ENCODE measurements around the gene ITPR3. TPM values are rescaled to one million over a fixed set of nuclear protein-coding genes. Genes with fewer than 3 reads are reported as not detected.

ITPR3 gene
- total and polyA plus RNA-seq, 4 donors: 0.49 to 2.8 (median 0.71) TPM

- no peak overlapping the region for H3K27ac ChIP-seq (ENCODE audit: low read depth in 1 of 2, low read length in 2 of 2)
- no peaks in the 10 kb centered on the region for H3K27me3 ChIP-seq (ENCODE audit: control insufficient read depth in 4 of 4, insufficient read depth in 4 of 4, low read length in 3 of 4)
- no peaks in the 10 kb centered on the region for H3K4me1 ChIP-seq (ENCODE audit: control insufficient read depth in 4 of 4, insufficient read depth in 4 of 4, low read length in 3 of 4)
- H3K9ac ChIP-seq (ENCODE audit: low read depth in 1 of 2, low read length in 2 of 2): no peak overlapping the region
- TF ChIP-seq GABPA (IDR thresholded peaks at IDR 0.05 in 1 of 2, conservative IDR thresholded peaks at IDR 0.05 in 1 of 2) (no peak), ATF3 (IDR thresholded peaks at IDR 0.05) (no peak), RXRA (IDR thresholded peaks at IDR 0.05) (no peak), FOXA2 (IDR thresholded peaks at IDR 0.05) (no peak), JUND (IDR thresholded peaks at IDR 0.05) (no peak), TAF1 (conservative IDR thresholded peaks at IDR 0.05) (no peak)
- DNase-seq (ENCODE audit: low spot score): no peak
- no peak overlapping the region for H3K4me3 ChIP-seq (ENCODE audit: low read depth in 1 of 3, low read length in 3 of 3)
- WGBS: 88% methylated on average over 21 of the region's 21 CpGs
- H3K9me3 ChIP-seq (ENCODE audit: control insufficient read depth in 4 of 4, low read length in 3 of 4): no peaks in the 10 kb centered on the region
- H3K36me3 ChIP-seq (ENCODE audit: control insufficient read depth in 4 of 4, insufficient read depth in 3 of 4, low read depth in 1 of 4, low read length in 3 of 4): no peaks in the 10 kb centered on the region
Measured at GRCh38 chr6:33670086-33670660, 49.1 kb downstream of the ITPR3 start.

GRCh38 chr6:33670971-33671743, 50.0 kb downstream of the ITPR3 start:
- no peaks in the 10 kb centered on the region for H3K4me1 ChIP-seq (ENCODE audit: control insufficient read depth in 4 of 4, insufficient read depth in 4 of 4, low read length in 3 of 4)
- no peak overlapping the region for H3K27ac ChIP-seq (ENCODE audit: low read depth in 1 of 2, low read length in 2 of 2)
- no peak overlapping the region for H3K4me3 ChIP-seq (ENCODE audit: low read depth in 1 of 3, low read length in 3 of 3)
- TF ChIP-seq FOXA1 (IDR thresholded peaks at IDR 0.05): no peak
- no peak for TF ChIP-seq GABPA (IDR thresholded peaks at IDR 0.05 in 1 of 2, conservative IDR thresholded peaks at IDR 0.05 in 1 of 2)
- TF ChIP-seq JUND (IDR thresholded peaks at IDR 0.05): no peak
- 63% methylated on average over 30 of the region's 30 CpGs for WGBS
- H3K9me3 ChIP-seq (ENCODE audit: control insufficient read depth in 4 of 4, low read length in 3 of 4): no peaks in the 10 kb centered on the region
- H3K27me3 ChIP-seq (ENCODE audit: control insufficient read depth in 4 of 4, insufficient read depth in 4 of 4, low read length in 3 of 4): no peaks in the 10 kb centered on the region
- no peaks in the 10 kb centered on the region for H3K36me3 ChIP-seq (ENCODE audit: control insufficient read depth in 4 of 4, insufficient read depth in 3 of 4, low read depth in 1 of 4, low read length in 3 of 4)
- no peak overlapping the region for H3K9ac ChIP-seq (ENCODE audit: low read depth in 1 of 2, low read length in 2 of 2)
- no peak for DNase-seq (ENCODE audit: low spot score)

GRCh38 chr6:33671744-33672072, 50.6 kb downstream of the ITPR3 start:
- Histone ChIP-seq H3K27me3 (ENCODE audit: control insufficient read depth in 4 of 4, insufficient read depth in 4 of 4, low read length in 3 of 4) (no peaks in the 10 kb centered on the region), H3K4me3 (ENCODE audit: low read depth in 1 of 3, low read length in 3 of 3) (no peak overlapping the region), H3K4me1 (ENCODE audit: control insufficient read depth in 4 of 4, insufficient read depth in 4 of 4, low read length in 3 of 4) (no peaks in the 10 kb centered on the region), H3K9ac (ENCODE audit: low read depth in 1 of 2, low read length in 2 of 2) (no peak overlapping the region), H3K9me3 (ENCODE audit: control insufficient read depth in 4 of 4, low read length in 3 of 4) (no peaks in the 10 kb centered on the region), H3K36me3 (ENCODE audit: control insufficient read depth in 4 of 4, insufficient read depth in 3 of 4, low read depth in 1 of 4, low read length in 3 of 4) (no peaks in the 10 kb centered on the region), H3K27ac (ENCODE audit: low read depth in 1 of 2, low read length in 2 of 2) (no peak overlapping the region)
- no peak for TF ChIP-seq TAF1 (conservative IDR thresholded peaks at IDR 0.05)
- TF ChIP-seq RAD21 (IDR thresholded peaks at IDR 0.05): no peak
- no peak for TF ChIP-seq HNF4G (IDR thresholded peaks at IDR 0.05)
- TF ChIP-seq FOXA2 (IDR thresholded peaks at IDR 0.05): no peak
- TF ChIP-seq JUND (IDR thresholded peaks at IDR 0.05): no peak
- no peak for TF ChIP-seq FOXA1 (IDR thresholded peaks at IDR 0.05)
- no peak for DNase-seq (ENCODE audit: low spot score)
- WGBS: 95% methylated on average over 3 of the region's 3 CpGs

GRCh38 chr6:33672808-33673207, 51.7 kb downstream of the ITPR3 start:
- Histone ChIP-seq H3K4me3 (ENCODE audit: low read depth in 1 of 3, low read length in 3 of 3) (no peak overlapping the region), H3K9me3 (ENCODE audit: control insufficient read depth in 4 of 4, low read length in 3 of 4) (no peaks in the 10 kb centered on the region), H3K4me1 (ENCODE audit: control insufficient read depth in 4 of 4, insufficient read depth in 4 of 4, low read length in 3 of 4) (no peaks in the 10 kb centered on the region), H3K27ac (ENCODE audit: low read depth in 1 of 2, low read length in 2 of 2) (no peak overlapping the region), H3K27me3 (ENCODE audit: control insufficient read depth in 4 of 4, insufficient read depth in 4 of 4, low read length in 3 of 4) (no peaks in the 10 kb centered on the region), H3K36me3 (ENCODE audit: control insufficient read depth in 4 of 4, insufficient read depth in 3 of 4, low read depth in 1 of 4, low read length in 3 of 4) (no peaks in the 10 kb centered on the region), H3K9ac (ENCODE audit: low read depth in 1 of 2, low read length in 2 of 2) (no peak overlapping the region)
- WGBS: 37% methylated on average over 5 of the region's 5 CpGs
- peak; percentile 46 for DNase-seq (ENCODE audit: low spot score)
- no peak for TF ChIP-seq YY1 (IDR thresholded peaks at IDR 0.05)
- TF ChIP-seq RAD21 (IDR thresholded peaks at IDR 0.05): peak in 1 of 2 donors; percentile 67
- no peak for TF ChIP-seq HNF4G (IDR thresholded peaks at IDR 0.05)
- TF ChIP-seq GABPA (IDR thresholded peaks at IDR 0.05 in 1 of 2, conservative IDR thresholded peaks at IDR 0.05 in 1 of 2): no peak
- TF ChIP-seq ATF3 (IDR thresholded peaks at IDR 0.05): no peak
- TF ChIP-seq ZBTB33 (IDR thresholded peaks at IDR 0.05): no peak
- TF ChIP-seq EGR1 (IDR thresholded peaks at IDR 0.05; ENCODE audit: low read depth in 2 of 2): no peak
- TF ChIP-seq NR2F2 (IDR thresholded peaks at IDR 0.05): peak; percentile 57
- TF ChIP-seq MAX (IDR thresholded peaks at IDR 0.05): no peak
- TF ChIP-seq SP1 (IDR thresholded peaks at IDR 0.05): no peak
- TF ChIP-seq REST (IDR thresholded peaks at IDR 0.05): no peak
- TF ChIP-seq RXRA (IDR thresholded peaks at IDR 0.05): no peak
